ENCODE measurements around the gene ZGPAT. TPM values are rescaled to one million over a fixed set of nuclear protein-coding genes. Genes with fewer than 3 reads are reported as not detected.
A peak's percentile ranks its signal among the peaks of the same experiment; 100 is the strongest.

The ZGPAT gene
- total and polyA plus RNA-seq, 2 of the 8 experiments (the other 6 are each of a cell fraction or from before 2014, with no cell fraction given), result 14.5 to 21.4 TPM

- Histone ChIP-seq H3K9ac (replicated peaks in 1 of 4; ENCODE audit: extremely low read depth in 1 of 4, low read depth in 3 of 4, low read length in 3 of 4) (peak overlapping the region; percentile 49 to 86 (median 52); a peak in 6 of 7 replicates), H4K5ac (ENCODE audit: insufficient read length, low read depth, low read length) (no peak overlapping the region), H2BK15ac (ENCODE audit: low read length) (no peak overlapping the region; the same call in 1 of the 2 replicates), H3K18ac (ENCODE audit: extremely low read depth, low read length) (peak overlapping the region; percentile 60; the same call in 1 of the 2 replicates), H3K4me1 (replicated peaks in 1 of 4; ENCODE audit: control insufficient read depth in 3 of 4, insufficient read depth in 4 of 4, low read length in 3 of 4) (peaks cover 0 to 20% (median 11%) of the 10 kb centered on the region in 4 experiments; a peak in 6 of 7 replicates), H3K23me2 (ENCODE audit: low read depth, low read length) (peaks cover 13% of the 10 kb centered on the region; the same call in 1 of the 2 replicates), H3K79me1 (ENCODE audit: low read depth, low read length) (no peaks in the 10 kb centered on the region), H3K56ac (replicated peaks; ENCODE audit: insufficient read length, low read depth, low read length) (no peak overlapping the region), H4K20me1 (replicated peaks in 1 of 2; ENCODE audit: control insufficient read depth in 1 of 2, insufficient read depth in 2 of 2, low read length in 2 of 2) (peaks cover 0 to 18% of the 10 kb centered on the region in 2 experiments), H2BK20ac (ENCODE audit: low read length) (no peak overlapping the region), H3K27ac (ENCODE audit: low read depth, low read length) (no peak overlapping the region), H2BK120ac (replicated peaks; ENCODE audit: low read depth, low read length) (no peak overlapping the region), H2BK12ac (ENCODE audit: low read depth, low read length) (no peak overlapping the region), H2BK5ac (ENCODE audit: low read depth, low read length) (0 out of 2 replicates have a peak overlapping the region, but pooled peaks have one; percentile 78), H2AFZ (ENCODE audit: low read length) (no peak overlapping the region), H3K36me3 (ENCODE audit: control insufficient read depth in 2 of 4, insufficient read depth in 4 of 4, low read length in 3 of 4) (peaks cover 0 to 17% (median 5%) of the 10 kb centered on the region in 4 experiments; a peak in 2 of 8 replicates), H3K4me3 (ENCODE audit: extremely low read depth in 1 of 4, insufficient read depth in 2 of 4, low read depth in 3 of 4, low read length in 4 of 4) (peak overlapping the region; percentile 49 to 83 (median 60)), H3K23ac (ENCODE audit: insufficient read length) (no peak overlapping the region), H3K4ac (replicated peaks; ENCODE audit: insufficient read length, low read depth, low read length) (no peak overlapping the region), H4K8ac (ENCODE audit: extremely low read depth, insufficient read depth, low read length) (peak overlapping the region; percentile 93), H3K79me2 (ENCODE audit: control insufficient read depth in 1 of 2, insufficient read depth in 2 of 2, low read length in 2 of 2) (no peaks in the 10 kb centered on the region), H3K4me2 (ENCODE audit: insufficient read depth in 1 of 2, low read depth in 2 of 2, low read length in 2 of 2) (peak overlapping the region; percentile 70 to 75), H2AK5ac (ENCODE audit: low read depth, low read length) (no peak overlapping the region), H3K27me3 (replicated peaks in 1 of 4; ENCODE audit: control insufficient read depth in 3 of 4, extremely low read depth in 1 of 4, insufficient read depth in 3 of 4, low read length in 3 of 4) (peaks cover 0 to 12% (median 8%) of the 10 kb centered on the region in 4 experiments; a peak in 4 of 7 replicates), H4K91ac (replicated peaks; ENCODE audit: insufficient read length, low read length) (no peak overlapping the region), H3K9me3 (ENCODE audit: insufficient read depth in 2 of 2, low read depth in 1 of 2, low read length in 1 of 2) (no peaks in the 10 kb centered on the region), H3K14ac (ENCODE audit: insufficient read length) (no peak overlapping the region)
- ChIA-PET POLR2A (ENCODE audit: partially characterized antibody) (interaction anchor here (0.8 to 2.6 kb wide), 10 partner anchors 11 to 218 kb away, joined by 3 to 23 read pairs (median 4); partner anchors contain the start of genes ARFRP1, TPD52L2 and ZGPAT), CTCF (ENCODE audit: partially characterized antibody) (interaction anchor here (0.8 to 2.2 kb wide), 5 partner anchors 18 to 125 kb away, joined by 3 to 8 read pairs (median 5); partner anchors contain the start of gene TPD52L2)
- no peak for FAIRE-seq
- WGBS, 2 experiments (ENCODE audit: extremely low coverage in 1 of 2, insufficient coverage in 1 of 2, insufficient read length in 1 of 2, insufficient replicate concordance in 2 of 2, low coverage in 1 of 2, low lambda C conversion rate in 2 of 2, missing lambda C conversion rate in 1 of 2), result 0% methylated on average over 4 of the region's 80 CpGs; no CpG with 5 or more reads in 1 of the 2 experiments
- DNase-seq (ENCODE audit: low read depth in 1 of 2, low spot score in 2 of 2), result peak in 1 of 2 experiments; percentile 57
- TF ChIP-seq BCL11A (IDR thresholded peaks at IDR 0.05; ENCODE audit: low read depth in 2 of 2, low read length in 2 of 2) (no peak), JUND (IDR thresholded peaks at IDR 0.05; ENCODE audit: low read length) (no peak), SRF (IDR thresholded peaks at IDR 0.05; ENCODE audit: low read depth, low read length) (no peak), KDM5A (IDR thresholded peaks at IDR 0.05; ENCODE audit: low read length) (no peak), SP4 (IDR thresholded peaks at IDR 0.05; ENCODE audit: low read length) (0 out of 2 replicates have a peak, but pooled peaks have one; percentile 11), RXRA (IDR thresholded peaks at IDR 0.05; ENCODE audit: insufficient read depth, low read depth, low read length) (no peak), BRCA1 (IDR thresholded peaks at IDR 0.05; ENCODE audit: low read depth, low read length) (no peak), GABPA (IDR thresholded peaks at IDR 0.05; ENCODE audit: borderline replicate concordance, insufficient read depth, low read length) (0 out of 2 replicates have a peak, but pooled peaks have one; percentile 10), SIRT6 (IDR thresholded peaks at IDR 0.05; ENCODE audit: low read length) (no peak), HDAC6 (IDR thresholded peaks at IDR 0.05; ENCODE audit: low read depth, low read length) (no peak), MAFK (IDR thresholded peaks at IDR 0.05; ENCODE audit: low read depth, low read length) (no peak), POLR2AphosphoS5 (IDR thresholded peaks at IDR 0.05; ENCODE audit: low read depth, low read length) (no peak), RNF2 (IDR thresholded peaks at IDR 0.05; ENCODE audit: borderline replicate concordance, low read depth, low read length, missing control alignments, poor library complexity, severe bottlenecking) (no peak)
Observed at GRCh38 chr20:63740070-63740626, 32.3 kb downstream of the ZGPAT start.

Measured in H1 (cell line).